Vagina (tissue), 2 donors: ENCODE results near the gene SAG.

Source experiments
- POLR2A ChIP-seq, 2 donors: fragments of 450-650 bp; IDR thresholded peaks; one replicate each; pipeline ENCODE4 v1.6.1; 2017; ENCODE audit warnings: antibody characterized with exemption in 2 of 2, mild to moderate bottlenecking in 2 of 2, moderate library complexity in 2 of 2
- TF ChIP-seq, protein P1 (sequence below), 3 experiments: fragments of 450-650 bp in 2 of 3; fragments of 200-600 bp in 1 of 3; sonication (generic) in 1 of 3; IDR thresholded peaks; one replicate each; pipeline ENCODE4 v1.5.1; 2017 to 2019; ENCODE audit warnings: antibody characterized with exemption in 3 of 3, mild to moderate bottlenecking in 2 of 3, moderate library complexity in 2 of 3

DNA sequence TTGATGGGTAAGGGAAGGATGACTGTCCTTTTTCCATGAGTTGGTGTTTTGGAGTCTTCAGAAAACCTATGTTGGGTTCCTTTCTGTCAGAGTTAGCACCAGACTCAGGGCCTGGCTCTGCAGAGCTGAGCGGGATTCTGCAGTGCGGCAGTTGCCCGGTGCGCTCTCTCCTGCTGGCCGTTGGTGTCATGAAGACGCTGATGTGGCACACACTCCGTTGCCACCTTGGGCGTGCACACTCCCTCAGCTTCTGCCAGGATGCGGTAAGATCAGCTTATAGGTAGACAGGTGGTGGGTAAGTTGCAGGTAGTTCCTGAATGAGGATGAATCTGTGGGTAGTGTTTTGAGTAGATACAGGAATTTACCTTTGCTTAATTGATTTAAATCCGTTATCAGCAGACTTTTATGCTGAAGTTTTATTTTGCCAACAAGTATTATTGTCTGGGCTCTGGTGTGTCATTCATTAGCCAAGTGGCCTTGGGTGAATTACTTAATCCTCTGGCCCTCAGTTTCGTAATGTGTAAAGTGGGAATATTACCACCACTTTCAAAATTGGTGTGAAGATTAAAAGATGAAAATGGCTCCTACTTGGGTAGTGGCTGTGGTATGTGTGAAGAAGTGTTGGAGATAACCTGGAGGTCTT, 73.5 kb downstream of the SAG start:
- TF ChIP-seq, protein P1, sequence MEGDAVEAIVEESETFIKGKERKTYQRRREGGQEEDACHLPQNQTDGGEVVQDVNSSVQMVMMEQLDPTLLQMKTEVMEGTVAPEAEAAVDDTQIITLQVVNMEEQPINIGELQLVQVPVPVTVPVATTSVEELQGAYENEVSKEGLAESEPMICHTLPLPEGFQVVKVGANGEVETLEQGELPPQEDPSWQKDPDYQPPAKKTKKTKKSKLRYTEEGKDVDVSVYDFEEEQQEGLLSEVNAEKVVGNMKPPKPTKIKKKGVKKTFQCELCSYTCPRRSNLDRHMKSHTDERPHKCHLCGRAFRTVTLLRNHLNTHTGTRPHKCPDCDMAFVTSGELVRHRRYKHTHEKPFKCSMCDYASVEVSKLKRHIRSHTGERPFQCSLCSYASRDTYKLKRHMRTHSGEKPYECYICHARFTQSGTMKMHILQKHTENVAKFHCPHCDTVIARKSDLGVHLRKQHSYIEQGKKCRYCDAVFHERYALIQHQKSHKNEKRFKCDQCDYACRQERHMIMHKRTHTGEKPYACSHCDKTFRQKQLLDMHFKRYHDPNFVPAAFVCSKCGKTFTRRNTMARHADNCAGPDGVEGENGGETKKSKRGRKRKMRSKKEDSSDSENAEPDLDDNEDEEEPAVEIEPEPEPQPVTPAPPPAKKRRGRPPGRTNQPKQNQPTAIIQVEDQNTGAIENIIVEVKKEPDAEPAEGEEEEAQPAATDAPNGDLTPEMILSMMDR (IDR thresholded peaks at IDR 0.05): no peak
- TF ChIP-seq POLR2A (IDR thresholded peaks at IDR 0.05): no peak
